SK-N-SH (cell line): ENCODE data around the gene GIMAP4.

Experiments
- ELF1 ChIP-seq: IDR thresholded peaks from 2 replicates; pipeline ENCODE4 v1.4.0; 2012
- EP300 ChIP-seq, 2 experiments: IDR thresholded peaks; 2 replicates each; pipeline versions ENCODE4 v1.4.0 to v1.6.1; 2012; ENCODE audit warnings: borderline replicate concordance in 1 of 2, low read depth in 1 of 2, low read length in 1 of 2
- EZH2phosphoT487 ChIP-seq: fragments of 200-600 bp; sonication (generic); IDR thresholded peaks from 2 replicates; pipeline ENCODE4 v1.6.1; 2017; ENCODE audit warnings: low read depth, mixed run types, mild to moderate bottlenecking, antibody characterized with exemption, moderate library complexity, borderline replicate concordance
- FOSL2 ChIP-seq: IDR thresholded peaks from 2 replicates; pipeline ENCODE4 v1.4.0; 2012; ENCODE audit warnings: low read depth, mild to moderate bottlenecking, moderate library complexity, borderline replicate concordance
- FOXM1 ChIP-seq: IDR thresholded peaks from 2 replicates; pipeline ENCODE4 v1.4.0; 2012; ENCODE audit warnings: low read depth, mild to moderate bottlenecking
- MXI1 ChIP-seq: IDR thresholded peaks from 2 replicates; pipeline ENCODE4 v1.6.1; 2012; ENCODE audit warnings: mild to moderate bottlenecking, low read depth, low read length, improper control_type of control experiment
- POLR2AphosphoS5 ChIP-seq: IDR thresholded peaks from 2 replicates; pipeline ENCODE4 v1.6.1; 2012; ENCODE audit warnings: low read depth, low read length
- RAD21 ChIP-seq: IDR thresholded peaks from 2 replicates; pipeline ENCODE4 v1.6.1; 2012; ENCODE audit warnings: mild to moderate bottlenecking, low read length
- YY1 ChIP-seq: IDR thresholded peaks from 2 replicates; pipeline ENCODE4 v1.4.0; 2012; ENCODE audit warnings: low read depth, mild to moderate bottlenecking
- TF ChIP-seq, protein P1 (sequence below): fragments of 200-600 bp; sonication (generic); IDR thresholded peaks from 2 replicates; pipeline ENCODE4 v1.6.1; 2017; ENCODE audit warnings: antibody characterized with exemption, mild to moderate bottlenecking, moderate library complexity
- TF ChIP-seq, protein P2 (sequence below): fragments of 150-350 bp; IDR thresholded peaks from 2 replicates; pipeline ENCODE4 v1.6.1; 2017; ENCODE audit warnings: antibody characterized with exemption, low read length, low read depth, borderline replicate concordance
- TF ChIP-seq, protein P3 (sequence below): IDR thresholded peaks from 2 replicates; pipeline ENCODE4 v1.6.1; 2012; ENCODE audit warnings: mild to moderate bottlenecking, low read depth, low read length, moderate library complexity

DNA sequence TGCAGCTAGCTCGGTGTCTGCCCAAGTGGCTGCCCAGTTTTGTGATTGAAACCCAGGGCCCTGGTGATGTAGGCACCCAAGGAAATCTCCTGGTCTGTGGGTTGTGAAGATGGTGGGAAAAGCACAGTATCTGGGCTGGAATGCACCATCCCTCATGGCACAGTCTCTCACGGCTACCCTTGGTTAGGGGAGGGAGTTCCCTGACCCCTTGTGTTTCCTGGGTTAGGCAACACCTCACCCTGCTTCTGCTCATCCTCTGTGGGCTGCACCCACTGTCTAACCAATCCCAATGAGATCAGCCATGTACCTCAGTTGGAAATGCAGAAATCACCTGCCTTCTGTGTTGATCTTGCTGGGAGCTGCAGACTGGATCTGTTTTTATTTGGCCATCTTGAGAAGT lies 27.6 kb downstream of the GIMAP4 start:
- TF ChIP-seq EP300 (IDR thresholded peaks at IDR 0.05; ENCODE audit: borderline replicate concordance in 1 of 2, low read depth in 1 of 2, low read length in 1 of 2): no peak
- no peak for TF ChIP-seq POLR2AphosphoS5
- no peak for TF ChIP-seq RAD21
- TF ChIP-seq, protein P1, sequence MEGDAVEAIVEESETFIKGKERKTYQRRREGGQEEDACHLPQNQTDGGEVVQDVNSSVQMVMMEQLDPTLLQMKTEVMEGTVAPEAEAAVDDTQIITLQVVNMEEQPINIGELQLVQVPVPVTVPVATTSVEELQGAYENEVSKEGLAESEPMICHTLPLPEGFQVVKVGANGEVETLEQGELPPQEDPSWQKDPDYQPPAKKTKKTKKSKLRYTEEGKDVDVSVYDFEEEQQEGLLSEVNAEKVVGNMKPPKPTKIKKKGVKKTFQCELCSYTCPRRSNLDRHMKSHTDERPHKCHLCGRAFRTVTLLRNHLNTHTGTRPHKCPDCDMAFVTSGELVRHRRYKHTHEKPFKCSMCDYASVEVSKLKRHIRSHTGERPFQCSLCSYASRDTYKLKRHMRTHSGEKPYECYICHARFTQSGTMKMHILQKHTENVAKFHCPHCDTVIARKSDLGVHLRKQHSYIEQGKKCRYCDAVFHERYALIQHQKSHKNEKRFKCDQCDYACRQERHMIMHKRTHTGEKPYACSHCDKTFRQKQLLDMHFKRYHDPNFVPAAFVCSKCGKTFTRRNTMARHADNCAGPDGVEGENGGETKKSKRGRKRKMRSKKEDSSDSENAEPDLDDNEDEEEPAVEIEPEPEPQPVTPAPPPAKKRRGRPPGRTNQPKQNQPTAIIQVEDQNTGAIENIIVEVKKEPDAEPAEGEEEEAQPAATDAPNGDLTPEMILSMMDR: no peak
- no peak for TF ChIP-seq ELF1
- TF ChIP-seq FOSL2: no peak
- no peak for TF ChIP-seq MXI1
- TF ChIP-seq YY1: no peak
- TF ChIP-seq EZH2phosphoT487: no peak
- TF ChIP-seq, protein P2, sequence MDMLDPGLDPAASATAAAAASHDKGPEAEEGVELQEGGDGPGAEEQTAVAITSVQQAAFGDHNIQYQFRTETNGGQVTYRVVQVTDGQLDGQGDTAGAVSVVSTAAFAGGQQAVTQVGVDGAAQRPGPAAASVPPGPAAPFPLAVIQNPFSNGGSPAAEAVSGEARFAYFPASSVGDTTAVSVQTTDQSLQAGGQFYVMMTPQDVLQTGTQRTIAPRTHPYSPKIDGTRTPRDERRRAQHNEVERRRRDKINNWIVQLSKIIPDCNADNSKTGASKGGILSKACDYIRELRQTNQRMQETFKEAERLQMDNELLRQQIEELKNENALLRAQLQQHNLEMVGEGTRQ: no peak
- TF ChIP-seq, protein P3, sequence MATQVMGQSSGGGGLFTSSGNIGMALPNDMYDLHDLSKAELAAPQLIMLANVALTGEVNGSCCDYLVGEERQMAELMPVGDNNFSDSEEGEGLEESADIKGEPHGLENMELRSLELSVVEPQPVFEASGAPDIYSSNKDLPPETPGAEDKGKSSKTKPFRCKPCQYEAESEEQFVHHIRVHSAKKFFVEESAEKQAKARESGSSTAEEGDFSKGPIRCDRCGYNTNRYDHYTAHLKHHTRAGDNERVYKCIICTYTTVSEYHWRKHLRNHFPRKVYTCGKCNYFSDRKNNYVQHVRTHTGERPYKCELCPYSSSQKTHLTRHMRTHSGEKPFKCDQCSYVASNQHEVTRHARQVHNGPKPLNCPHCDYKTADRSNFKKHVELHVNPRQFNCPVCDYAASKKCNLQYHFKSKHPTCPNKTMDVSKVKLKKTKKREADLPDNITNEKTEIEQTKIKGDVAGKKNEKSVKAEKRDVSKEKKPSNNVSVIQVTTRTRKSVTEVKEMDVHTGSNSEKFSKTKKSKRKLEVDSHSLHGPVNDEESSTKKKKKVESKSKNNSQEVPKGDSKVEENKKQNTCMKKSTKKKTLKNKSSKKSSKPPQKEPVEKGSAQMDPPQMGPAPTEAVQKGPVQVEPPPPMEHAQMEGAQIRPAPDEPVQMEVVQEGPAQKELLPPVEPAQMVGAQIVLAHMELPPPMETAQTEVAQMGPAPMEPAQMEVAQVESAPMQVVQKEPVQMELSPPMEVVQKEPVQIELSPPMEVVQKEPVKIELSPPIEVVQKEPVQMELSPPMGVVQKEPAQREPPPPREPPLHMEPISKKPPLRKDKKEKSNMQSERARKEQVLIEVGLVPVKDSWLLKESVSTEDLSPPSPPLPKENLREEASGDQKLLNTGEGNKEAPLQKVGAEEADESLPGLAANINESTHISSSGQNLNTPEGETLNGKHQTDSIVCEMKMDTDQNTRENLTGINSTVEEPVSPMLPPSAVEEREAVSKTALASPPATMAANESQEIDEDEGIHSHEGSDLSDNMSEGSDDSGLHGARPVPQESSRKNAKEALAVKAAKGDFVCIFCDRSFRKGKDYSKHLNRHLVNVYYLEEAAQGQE: no peak
- no peak for TF ChIP-seq FOXM1
